HL-60 (cell line): ENCODE data around the gene SUMF1.

ENCODE experiments used
- CTCF ChIP-seq: IDR thresholded peaks from one replicate; pipeline ENCODE4 v1.5.1; 2011; ENCODE audit warnings: low read length, control low read depth, inconsistent platforms; ENCODE audit not compliant: insufficient read depth
- POLR2AphosphoS5 ChIP-seq: IDR thresholded peaks from 2 replicates; pipeline ENCODE4 v1.6.1; 2012; ENCODE audit warnings: low read depth
- REST ChIP-seq: IDR thresholded peaks from 2 replicates; pipeline ENCODE4 v1.6.1; 2012; ENCODE audit warnings: low read depth; ENCODE audit not compliant: insufficient replicate concordance
- SPI1 ChIP-seq: IDR thresholded peaks from 2 replicates; pipeline ENCODE4 v1.6.1; 2012; ENCODE audit warnings: low read depth, mild to moderate bottlenecking, borderline replicate concordance

GRCh38 chr3:4385201-4385600 is 81.9 kb downstream of the SUMF1 start:
- TF ChIP-seq CTCF (no peak), POLR2AphosphoS5 (no peak), REST (no peak), SPI1 (no peak)
